Measurements from ENCODE around the gene MMS19.
"Not testable (repeated sequence)": the region's sequence is repeated elsewhere in the genome, so short reads cannot be mapped to it uniquely, and the experiment has no call there.

The MMS19 gene

DNA sequence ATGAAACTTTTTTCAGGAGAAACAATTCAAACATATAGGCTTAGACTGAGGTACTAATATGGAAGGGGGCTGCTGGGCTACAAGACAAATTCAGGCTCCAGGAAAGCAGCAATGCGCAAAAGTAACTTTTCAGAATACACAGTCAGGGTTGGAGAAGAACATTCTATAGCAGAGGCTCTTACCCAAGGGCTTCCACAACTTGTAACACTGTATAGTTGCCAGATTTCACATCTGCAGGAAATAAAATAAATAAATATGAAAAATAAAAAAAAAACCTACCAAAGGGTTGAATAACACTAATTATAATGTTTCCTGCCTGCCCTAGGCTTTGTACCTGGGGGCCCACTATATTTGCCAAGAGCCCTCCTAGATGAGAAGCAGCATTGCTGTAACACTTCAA, 14.3 kb downstream of the MMS19 start:
- Histone ChIP-seq H3K4me3 (ENCODE audit: low read depth, low read length) (no peak overlapping the region), H3K36me3 (peaks cover 59% of the 10 kb centered on the region), H3K9me3 (ENCODE audit: severe bottlenecking) (no peaks in the 10 kb centered on the region), H3K27me3 (ENCODE audit: insufficient read depth, low read depth, severe bottlenecking) (no peaks in the 10 kb centered on the region), H3K27ac (no peak overlapping the region)
- no peak for DNase-seq
- no peak for TF ChIP-seq CTCF (IDR thresholded peaks at IDR 0.05; ENCODE audit: low read depth, low read length)

DNA sequence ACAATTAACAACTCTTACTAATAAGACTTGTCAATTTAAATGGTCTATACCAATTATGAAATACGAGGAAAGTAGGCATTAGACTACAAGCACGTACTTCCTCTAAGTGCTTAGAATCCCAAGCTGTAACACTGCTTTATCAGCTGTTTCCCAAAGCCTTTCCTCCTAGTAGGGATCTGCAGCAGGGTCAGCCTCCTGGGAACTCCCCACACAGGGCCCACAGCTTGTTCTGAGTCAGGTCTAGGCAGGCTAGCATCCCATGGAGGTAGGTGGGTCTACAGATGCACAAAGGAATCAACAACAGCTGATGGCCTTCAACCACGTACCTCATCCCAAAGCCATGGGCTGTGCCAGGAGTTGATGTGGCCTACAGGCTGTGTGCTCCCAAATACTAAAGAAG, 14.7 kb downstream of the MMS19 start:
- H3K4me3 ChIP-seq (ENCODE audit: low read depth, low read length): no peak overlapping the region
- H3K27me3 ChIP-seq (ENCODE audit: insufficient read depth, low read depth, severe bottlenecking): no peaks in the 10 kb centered on the region
- no peak for DNase-seq
- H3K9me3 ChIP-seq (ENCODE audit: severe bottlenecking): no peaks in the 10 kb centered on the region
- no peak for TF ChIP-seq CTCF (IDR thresholded peaks at IDR 0.05; ENCODE audit: low read depth, low read length)
- H3K27ac ChIP-seq: no peak overlapping the region
- H3K36me3 ChIP-seq: peaks cover 62% of the 10 kb centered on the region

DNA sequence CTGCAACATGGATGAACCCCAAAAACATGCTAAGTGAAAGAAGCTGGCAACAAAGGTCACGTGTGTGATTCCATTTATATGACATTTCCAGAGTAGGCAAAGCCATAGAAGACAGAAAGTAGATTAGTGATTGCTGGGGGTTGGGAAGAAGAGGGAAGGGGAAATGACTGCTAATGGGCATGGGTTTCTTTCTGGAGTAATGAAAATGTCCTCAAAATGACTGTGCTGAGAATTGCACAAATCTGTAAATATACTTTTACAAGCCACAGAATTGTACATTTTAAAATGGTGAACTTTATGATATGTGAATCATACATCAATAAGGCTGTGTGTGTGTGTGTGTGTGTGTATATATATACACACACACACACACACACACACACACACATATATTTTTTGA, 15.8 kb downstream of the MMS19 start:
- Histone ChIP-seq H3K9me3 (ENCODE audit: severe bottlenecking) (no peaks in the 10 kb centered on the region), H3K27ac (no peak overlapping the region), H3K36me3 (peaks cover 64% of the 10 kb centered on the region), H3K4me3 (ENCODE audit: low read depth, low read length) (no peak overlapping the region), H3K27me3 (ENCODE audit: insufficient read depth, low read depth, severe bottlenecking) (no peaks in the 10 kb centered on the region)
- DNase-seq: no peak
- TF ChIP-seq CTCF (IDR thresholded peaks at IDR 0.05; ENCODE audit: low read depth, low read length): no peak

- no peak for TF ChIP-seq CTCF (IDR thresholded peaks at IDR 0.05; ENCODE audit: low read depth, low read length)
These were observed 17.2 kb downstream of the MMS19 start for GRCh38 chr10:97481071-97481470.

DNA sequence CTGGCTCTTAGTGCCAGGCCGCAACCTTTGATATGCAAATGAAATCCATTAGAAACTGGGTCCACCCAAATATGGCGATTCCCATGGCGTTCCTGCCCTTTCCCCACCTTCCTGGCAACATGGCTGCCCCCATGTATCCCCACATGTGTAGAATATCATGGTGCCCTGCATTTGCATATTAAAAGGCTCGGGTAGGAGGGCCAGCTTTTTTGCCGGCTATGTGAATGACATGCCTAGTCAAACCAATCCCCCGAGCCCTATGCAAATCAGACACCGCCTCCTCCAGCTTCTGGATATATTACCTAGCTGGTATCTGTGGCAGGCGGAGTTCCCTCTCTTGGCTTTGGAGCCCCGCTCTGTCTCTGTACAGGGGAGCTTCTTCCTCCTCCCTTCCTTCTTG, 18.3 kb downstream of the MMS19 start:
- no peak overlapping the region for H3K27ac ChIP-seq
- no peak for TF ChIP-seq CTCF (IDR thresholded peaks at IDR 0.05; ENCODE audit: low read depth, low read length)
- peaks cover 73% of the 10 kb centered on the region for H3K36me3 ChIP-seq
- H3K27me3 ChIP-seq (ENCODE audit: insufficient read depth, low read depth, severe bottlenecking): no peaks in the 10 kb centered on the region
- no peak for DNase-seq
- no peaks in the 10 kb centered on the region for H3K9me3 ChIP-seq (ENCODE audit: severe bottlenecking)
- H3K4me3 ChIP-seq (ENCODE audit: low read depth, low read length): no peak overlapping the region

More at GRCh38 chr10:97481071-97481470, 17.2 kb downstream of the MMS19 start:
- Histone ChIP-seq H3K27ac (no peak overlapping the region), H3K27me3 (ENCODE audit: insufficient read depth, low read depth, severe bottlenecking) (no peaks in the 10 kb centered on the region), H3K36me3 (peaks cover 73% of the 10 kb centered on the region), H3K9me3 (ENCODE audit: severe bottlenecking) (no peaks in the 10 kb centered on the region), H3K4me3 (ENCODE audit: low read depth, low read length) (no peak overlapping the region)
- DNase-seq: no peak

- H3K9me3 ChIP-seq (ENCODE audit: severe bottlenecking); H3K27ac ChIP-seq; H3K27me3 ChIP-seq (ENCODE audit: insufficient read depth, low read depth, severe bottlenecking); DNase-seq; H3K4me3 ChIP-seq (ENCODE audit: low read depth, low read length): not testable (repeated sequence)
- peaks cover 76% of the 10 kb centered on the region for H3K36me3 ChIP-seq
These were observed 18.8 kb downstream of the MMS19 start for GRCh38 chr10:97479410-97479809.
